Upper lobe of left lung (tissue), 6 donors: Measurements from ENCODE around the gene ZBTB16. TPM values are rescaled to one million over a fixed set of nuclear protein-coding genes. Genes with fewer than 3 reads are reported as not detected.

Experiments
- ATAC-seq, 2 donors: fragments of 200-7000 bp; cut with Tn5 transposase; one replicate each; pipeline ENCODE4 v1.9.1; 2022; ENCODE audit warnings: mild to moderate bottlenecking in 2 of 2, moderate library complexity in 2 of 2; ENCODE audit not compliant: low FRiP score in 2 of 2
- DNase-seq, 2 donors: peaks; one replicate each; pipeline ENCODE4 v3.0.0-alpha.2; 2019 to 2020
- H3K27ac ChIP-seq, 4 donors: fragments of 200-600 bp; sonication (generic); one replicate each; pipeline ENCODE4 v1.5.1; 2016 to 2019
- H3K27me3 ChIP-seq, 4 donors: fragments of 200-600 bp; sonication (generic); one replicate each; pipeline ENCODE4 v1.5.1; 2017 to 2019
- H3K36me3 ChIP-seq, 4 donors: fragments of 200-600 bp; sonication (generic); one replicate each; pipeline ENCODE4 v1.5.1; 2016 to 2019
- H3K4me1 ChIP-seq, 4 donors: fragments of 200-600 bp; sonication (generic); one replicate each; pipeline ENCODE4 v1.5.1; 2018 to 2019
- H3K4me3 ChIP-seq, 4 donors: fragments of 200-600 bp; sonication (generic); one replicate each; pipeline ENCODE4 v1.5.1; 2017 to 2019; ENCODE audit warnings: mild to moderate bottlenecking in 2 of 4, moderate library complexity in 1 of 4
- H3K9me3 ChIP-seq, 4 donors: fragments of 200-600 bp; sonication (generic); one replicate each; pipeline ENCODE4 v1.5.1; 2018 to 2019
- EP300 ChIP-seq, 4 donors: sonication (generic); formaldehyde crosslinking; IDR thresholded peaks; one replicate each; pipeline ENCODE4 v1.5.1; 2017; ENCODE audit warnings: antibody characterized with exemption in 4 of 4, control low read depth in 2 of 4
- POLR2A ChIP-seq, 4 donors: fragments of 450-650 bp; IDR thresholded peaks; one replicate each; pipeline ENCODE4 v1.5.1; 2016 to 2017; ENCODE audit warnings: antibody characterized with exemption in 4 of 4, mild to moderate bottlenecking in 2 of 4
- POLR2AphosphoS5 ChIP-seq, 2 donors: sonication (generic); formaldehyde crosslinking; IDR thresholded peaks; one replicate each; pipeline ENCODE4 v1.5.1; 2017; ENCODE audit warnings: antibody characterized with exemption in 2 of 2
- WGBS, 2 donors: methylation state at CpG; one replicate each; pipeline ENCODE4 v1.1.5; 2017 to 2018; 5-methylcytosine and 5-hydroxymethylcytosine counted together
- total RNA-seq, 6 donors: library from RNA; depleted of rRNA in 4 of 6; stranded (reverse); fragments of >200 nt in 4 of 6; gene quantifications; one replicate each; pipeline versions ENCODE4 v1.1.0 to v1.2.1, GENCODE V29; 2016 to 2021
- TF ChIP-seq, protein P1 (sequence below), 6 experiments: fragments of 450-650 bp in 4 of 6; fragments of 200-600 bp in 2 of 6; sonication (generic) in 2 of 6; IDR thresholded peaks; one replicate each; pipeline ENCODE4 v1.5.1; 2016 to 2019; ENCODE audit warnings: antibody characterized with exemption in 6 of 6
- donor health status: DM: no; HTN: no; CAD: no; lungs with moderate emphysema.
- donor health status: DM: no; HTN: yes; CAD: no; lungs with severe emphysema.

The ZBTB16 gene
- total RNA-seq, 6 donors from 2014 or later = 110 to 584 (median 179) TPM

DNA sequence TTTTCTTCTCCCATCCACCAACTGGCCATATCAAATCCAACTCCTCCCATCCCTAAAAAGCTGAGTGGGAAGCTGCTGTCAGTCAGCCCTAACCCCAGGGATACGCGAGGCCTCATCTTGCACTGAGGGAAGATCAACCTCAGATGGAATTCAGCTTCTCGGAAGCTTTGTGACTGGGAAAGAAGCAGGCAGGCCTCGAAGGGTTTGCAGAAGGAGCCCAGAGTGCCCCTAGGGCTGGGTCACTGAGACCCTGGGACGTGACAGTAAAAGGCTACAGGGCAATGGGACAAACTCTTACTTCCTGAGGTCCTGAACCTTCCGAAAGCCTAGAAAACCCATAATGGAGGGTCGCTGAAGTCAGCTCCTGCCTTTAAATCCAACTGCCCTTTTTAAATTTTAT lies 202.3 kb downstream of the ZBTB16 start:
- Histone ChIP-seq H3K27ac (peak overlapping the region in 1 of 4 donors; percentile 24), H3K36me3 (peaks cover 0 to 16% (median 5%) of the 10 kb centered on the region in 4 donors), H3K27me3 (no peaks in the 10 kb centered on the region), H3K4me1 (peaks cover 51 to 66% (median 53%) of the 10 kb centered on the region in 4 donors), H3K9me3 (no peaks in the 10 kb centered on the region), H3K4me3 (no peak overlapping the region)
- DNase-seq (no peak), ATAC-seq (no peak)
- WGBS, 2 donors = 78 to 82% methylated on average over 6 to 7 of the region's 7 CpGs
- TF ChIP-seq, protein P1, sequence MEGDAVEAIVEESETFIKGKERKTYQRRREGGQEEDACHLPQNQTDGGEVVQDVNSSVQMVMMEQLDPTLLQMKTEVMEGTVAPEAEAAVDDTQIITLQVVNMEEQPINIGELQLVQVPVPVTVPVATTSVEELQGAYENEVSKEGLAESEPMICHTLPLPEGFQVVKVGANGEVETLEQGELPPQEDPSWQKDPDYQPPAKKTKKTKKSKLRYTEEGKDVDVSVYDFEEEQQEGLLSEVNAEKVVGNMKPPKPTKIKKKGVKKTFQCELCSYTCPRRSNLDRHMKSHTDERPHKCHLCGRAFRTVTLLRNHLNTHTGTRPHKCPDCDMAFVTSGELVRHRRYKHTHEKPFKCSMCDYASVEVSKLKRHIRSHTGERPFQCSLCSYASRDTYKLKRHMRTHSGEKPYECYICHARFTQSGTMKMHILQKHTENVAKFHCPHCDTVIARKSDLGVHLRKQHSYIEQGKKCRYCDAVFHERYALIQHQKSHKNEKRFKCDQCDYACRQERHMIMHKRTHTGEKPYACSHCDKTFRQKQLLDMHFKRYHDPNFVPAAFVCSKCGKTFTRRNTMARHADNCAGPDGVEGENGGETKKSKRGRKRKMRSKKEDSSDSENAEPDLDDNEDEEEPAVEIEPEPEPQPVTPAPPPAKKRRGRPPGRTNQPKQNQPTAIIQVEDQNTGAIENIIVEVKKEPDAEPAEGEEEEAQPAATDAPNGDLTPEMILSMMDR (IDR thresholded peaks at IDR 0.05) = no peak
- TF ChIP-seq POLR2A (IDR thresholded peaks at IDR 0.05) (no peak), POLR2AphosphoS5 (IDR thresholded peaks at IDR 0.05) (no peak), EP300 (IDR thresholded peaks at IDR 0.05) (no peak)

DNA sequence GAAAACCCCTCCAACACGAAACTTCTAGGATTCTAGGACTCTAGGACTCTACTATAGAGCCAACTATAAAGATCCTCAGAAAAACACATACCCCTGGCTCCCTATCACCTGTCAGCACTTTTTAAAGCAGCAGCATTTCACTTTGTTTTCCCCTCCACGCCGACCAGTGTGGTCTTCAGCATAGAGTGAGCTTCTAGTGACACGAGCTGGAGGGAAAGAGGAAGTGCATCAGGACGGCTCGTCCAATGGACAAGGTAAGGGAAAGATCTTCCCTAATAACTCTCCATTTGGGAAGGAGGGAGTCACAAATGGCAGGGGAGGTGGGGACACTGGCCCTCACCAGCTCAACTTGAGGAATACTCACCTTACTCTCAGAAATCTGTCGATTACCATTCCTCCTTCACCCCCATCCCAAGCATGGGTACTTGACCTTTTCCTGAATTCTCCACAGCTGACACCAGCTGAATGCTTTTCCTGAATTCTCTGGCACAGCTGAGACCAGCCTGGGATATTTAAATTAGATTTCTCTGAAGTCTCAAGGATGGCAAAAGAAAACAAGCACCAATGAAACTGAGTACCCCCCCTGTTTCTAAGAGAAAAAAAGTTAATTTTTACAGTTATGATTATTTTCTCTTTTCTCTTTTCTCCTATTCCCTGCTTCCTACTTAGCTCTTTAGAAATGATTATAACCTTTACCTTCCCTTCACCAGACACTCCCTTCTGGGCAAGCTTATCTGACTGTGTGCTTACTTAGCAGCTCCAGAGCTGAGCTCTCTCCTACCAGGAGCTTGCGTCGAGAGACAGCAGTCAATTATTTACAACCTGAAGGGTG lies 203.4 kb downstream of the ZBTB16 start:
- TF ChIP-seq POLR2A (IDR thresholded peaks at IDR 0.05) = no peak
- TF ChIP-seq, protein P1 (IDR thresholded peaks at IDR 0.05) = peak; percentile 32 to 59 (median 42)
- H3K27ac ChIP-seq = peak overlapping the region in 3 of 4 donors; percentile 15 to 60 (median 24)
- peaks cover 0 to 5% (median 2%) of the 10 kb centered on the region in 4 donors for H3K36me3 ChIP-seq
- H3K4me1 ChIP-seq = peaks cover 40 to 55% (median 43%) of the 10 kb centered on the region in 4 donors
- peak in 1 of 2 donors; percentile 30 for ATAC-seq
- DNase-seq = peak in 1 of 2 donors; percentile 56
- H3K27me3 ChIP-seq = no peaks in the 10 kb centered on the region
- 16 to 28% methylated on average over 9 of the region's 9 CpGs for WGBS, 2 donors
- no peaks in the 10 kb centered on the region for H3K9me3 ChIP-seq
- no peak overlapping the region for H3K4me3 ChIP-seq

DNA sequence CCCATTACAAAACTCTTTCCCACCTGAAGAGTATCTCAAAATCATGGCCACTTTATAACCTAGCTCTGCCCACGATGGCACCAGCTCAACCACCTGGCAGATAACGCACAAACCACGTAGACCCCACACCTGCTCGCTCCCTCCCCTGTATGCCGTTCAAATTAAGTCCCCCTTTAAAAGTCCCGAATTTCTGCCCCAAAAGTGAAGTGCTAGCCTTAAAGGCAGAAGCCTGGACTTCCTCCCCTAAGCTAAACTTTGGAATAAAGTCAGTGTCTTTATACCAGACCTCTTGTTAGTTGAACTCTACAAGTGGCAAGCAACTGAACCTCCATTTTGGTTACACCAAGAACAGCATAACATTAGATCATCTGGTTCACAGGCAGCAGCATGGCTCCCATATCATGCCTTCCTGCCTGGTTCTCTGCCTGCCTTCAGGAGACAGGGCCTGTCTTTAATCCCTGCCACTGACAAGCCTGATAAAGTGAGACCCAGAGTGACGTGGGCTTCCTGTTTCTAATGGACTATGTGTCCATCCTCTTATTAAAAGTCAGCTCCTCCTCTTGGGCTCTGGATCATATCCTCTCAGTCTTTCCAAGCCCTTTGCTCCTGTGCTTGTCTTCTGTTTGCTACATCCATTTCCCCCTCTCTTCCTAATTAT lies 204.1 kb downstream of the ZBTB16 start:
- TF ChIP-seq EP300 (IDR thresholded peaks at IDR 0.05) (no peak), POLR2AphosphoS5 (IDR thresholded peaks at IDR 0.05) (no peak), POLR2A (IDR thresholded peaks at IDR 0.05) (no peak)
- TF ChIP-seq, protein P1 (IDR thresholded peaks at IDR 0.05) = no peak
- ATAC-seq (no peak), DNase-seq (no peak)
- peaks cover 0 to under 1% (median 0%) of the 10 kb centered on the region in 4 donors for H3K36me3 ChIP-seq
- 58 to 68% methylated on average over 7 of the region's 7 CpGs for WGBS, 2 donors
- no peaks in the 10 kb centered on the region for H3K27me3 ChIP-seq
- H3K9me3 ChIP-seq = no peaks in the 10 kb centered on the region
- H3K4me1 ChIP-seq = peaks cover 33 to 47% (median 35%) of the 10 kb centered on the region in 4 donors
- peak overlapping the region in 2 of 4 donors; percentile 15 to 60 for H3K27ac ChIP-seq
- no peak overlapping the region for H3K4me3 ChIP-seq

DNA sequence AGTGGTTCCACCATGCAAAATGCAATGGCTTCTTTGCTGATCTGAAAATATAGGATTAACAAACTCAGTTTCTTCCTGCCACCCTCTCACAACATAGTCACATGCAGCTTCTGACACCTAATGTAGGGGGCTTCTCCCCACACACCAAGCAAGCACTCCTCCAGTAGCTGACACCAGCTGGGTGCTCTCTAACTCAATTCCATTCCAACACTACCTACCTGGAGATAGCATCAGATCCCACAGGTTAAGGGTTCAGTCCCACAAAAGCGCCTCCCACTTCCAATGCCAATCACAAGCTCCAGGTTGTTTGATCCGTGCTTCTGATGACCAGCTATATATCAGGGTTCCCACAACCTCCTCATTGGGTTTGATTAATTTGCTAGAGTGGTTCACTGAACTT lies 204.9 kb downstream of the ZBTB16 start:
- Histone ChIP-seq H3K27me3 (no peaks in the 10 kb centered on the region), H3K9me3 (no peaks in the 10 kb centered on the region), H3K4me3 (no peak overlapping the region), H3K36me3 (no peaks in the 10 kb centered on the region), H3K27ac (no peak overlapping the region), H3K4me1 (peaks cover 25 to 40% (median 30%) of the 10 kb centered on the region in 4 donors)
- ATAC-seq (no peak), DNase-seq (no peak)
- WGBS, 2 donors = 91 to 95% methylated on average over 2 of the region's 2 CpGs
- TF ChIP-seq POLR2A (IDR thresholded peaks at IDR 0.05) = no peak
- no peak for TF ChIP-seq EP300 (IDR thresholded peaks at IDR 0.05)
- TF ChIP-seq POLR2AphosphoS5 (IDR thresholded peaks at IDR 0.05) = no peak
- TF ChIP-seq, protein P1 (IDR thresholded peaks at IDR 0.05) = no peak
